HG03354 (cell line): ENCODE data around the gene CNTNAP1.
A peak's percentile ranks its signal among the peaks of the same experiment; 100 is the strongest.
"Not testable (repeated sequence)": the region's sequence is repeated elsewhere in the genome, so short reads cannot be mapped to it uniquely, and the experiment has no call there.

Source experiments
- ATAC-seq: cut with Tn5 transposase; IDR thresholded peaks from one replicate; pipeline ENCODE4 v1.9.1; 2021; ENCODE audit warnings: mild to moderate bottlenecking; ENCODE audit not compliant: unreplicated experiment, poor library complexity, severe bottlenecking

CNTNAP1 gene

DNA sequence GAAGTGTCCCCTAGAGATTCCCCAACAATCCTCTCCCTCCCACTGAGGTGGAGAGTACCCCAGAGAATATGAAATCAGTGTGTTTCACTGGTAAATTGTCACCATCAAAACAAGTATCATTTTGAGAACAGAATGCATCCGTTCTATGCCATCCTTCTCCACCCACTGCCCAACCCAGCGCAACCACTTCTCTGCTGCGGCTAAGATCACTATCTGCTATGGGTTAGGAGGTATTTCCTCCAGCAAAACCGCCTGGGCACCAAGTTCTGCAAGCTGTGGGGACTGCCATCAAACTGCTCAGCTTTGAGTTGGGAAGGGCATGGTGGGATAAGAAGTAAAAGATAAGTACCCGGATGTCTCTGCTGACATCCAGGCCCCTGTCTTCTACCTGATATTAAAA is 24.4 kb downstream of the CNTNAP1 start:
- no peak for ATAC-seq

GRCh38 chr17:42708588-42708987 is 26.3 kb downstream of the CNTNAP1 start:
- ATAC-seq, result no peak

DNA sequence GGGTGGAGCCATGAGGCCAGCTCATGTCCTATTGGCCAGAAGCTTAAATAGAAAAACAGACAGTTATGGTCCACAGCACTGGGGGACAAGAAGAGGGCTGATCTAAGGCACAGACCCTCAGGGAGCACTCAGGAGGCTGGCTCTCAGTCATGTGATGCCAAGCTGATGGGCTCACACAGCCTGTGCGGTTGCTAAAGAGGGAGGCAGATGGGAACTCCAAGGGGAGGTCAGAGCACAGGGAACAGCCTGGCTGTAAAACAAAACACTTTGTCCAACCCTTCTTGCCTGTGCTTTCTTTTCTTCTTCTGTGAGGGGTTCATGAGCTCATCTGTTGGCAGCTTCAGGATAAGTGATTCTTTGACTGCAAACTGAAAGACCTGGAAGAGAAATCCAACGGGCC is 27.2 kb downstream of the CNTNAP1 start:
- ATAC-seq, result no peak

- ATAC-seq, result no peak
Observed at GRCh38 chr17:42720996-42721583, 38.8 kb downstream of the CNTNAP1 start.

DNA sequence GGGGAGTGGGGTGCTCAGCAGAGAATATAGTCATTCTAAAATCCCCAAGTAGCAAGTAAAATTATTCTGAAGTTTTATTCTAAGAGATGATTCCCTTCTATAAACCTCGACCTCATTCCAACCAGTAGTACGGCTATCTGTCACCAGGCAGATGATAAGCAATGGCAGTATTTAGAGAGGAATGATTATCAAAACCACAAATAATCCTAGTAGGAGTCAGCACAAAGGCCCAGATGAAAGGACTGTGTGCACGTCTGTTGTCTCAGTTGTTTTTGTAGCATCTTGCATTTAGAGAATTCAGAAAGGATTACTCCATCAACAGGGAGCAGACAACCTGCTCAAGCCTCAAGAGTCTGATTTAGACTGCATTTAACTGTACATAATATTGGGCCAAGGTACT is 41.3 kb downstream of the CNTNAP1 start:
- no peak for ATAC-seq

GRCh38 chr17:42725143-42725542 is 42.8 kb downstream of the CNTNAP1 start:
- ATAC-seq, result no peak

GRCh38 chr17:42740699-42741098 is 58.4 kb downstream of the CNTNAP1 start:
- no peak for ATAC-seq

GRCh38 chr17:42742916-42743315 is 60.6 kb downstream of the CNTNAP1 start:
- not testable (repeated sequence) for ATAC-seq

DNA sequence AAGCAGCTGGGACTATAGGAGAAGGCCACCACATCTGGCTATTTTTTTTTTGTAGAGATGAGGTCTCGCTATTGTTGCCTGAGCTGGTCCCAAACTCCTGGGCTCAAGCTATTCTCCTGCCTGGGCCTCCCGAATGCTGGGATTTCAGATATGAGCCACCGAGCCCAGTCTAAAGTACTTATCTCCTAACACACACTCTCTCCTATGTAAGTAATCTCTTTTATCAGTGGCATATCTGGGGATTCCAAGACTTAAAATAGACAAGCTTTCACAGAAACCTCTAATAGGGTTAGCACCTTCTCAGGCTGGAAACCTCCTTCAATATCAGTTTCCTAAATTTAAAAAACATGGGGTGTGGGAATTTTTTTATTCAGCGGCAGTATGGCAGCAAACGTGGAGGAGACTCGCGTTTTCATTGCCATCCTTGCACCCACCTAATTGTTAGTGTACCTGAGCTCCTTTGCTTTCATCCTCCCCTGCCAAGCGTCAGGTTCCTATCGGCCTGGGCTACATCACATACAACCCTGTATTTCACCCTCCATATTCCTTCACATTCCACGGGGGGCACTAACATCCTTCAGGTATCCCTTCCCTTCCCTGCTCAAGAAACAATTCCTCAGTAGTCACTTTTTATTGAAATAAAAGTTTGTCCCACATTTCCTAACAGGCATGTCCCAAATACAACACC is 61.4 kb downstream of the CNTNAP1 start:
- no peak for ATAC-seq

- peak; percentile 55 for ATAC-seq
Observed at GRCh38 chr17:42744283-42744805, 62.0 kb downstream of the CNTNAP1 start.

DNA sequence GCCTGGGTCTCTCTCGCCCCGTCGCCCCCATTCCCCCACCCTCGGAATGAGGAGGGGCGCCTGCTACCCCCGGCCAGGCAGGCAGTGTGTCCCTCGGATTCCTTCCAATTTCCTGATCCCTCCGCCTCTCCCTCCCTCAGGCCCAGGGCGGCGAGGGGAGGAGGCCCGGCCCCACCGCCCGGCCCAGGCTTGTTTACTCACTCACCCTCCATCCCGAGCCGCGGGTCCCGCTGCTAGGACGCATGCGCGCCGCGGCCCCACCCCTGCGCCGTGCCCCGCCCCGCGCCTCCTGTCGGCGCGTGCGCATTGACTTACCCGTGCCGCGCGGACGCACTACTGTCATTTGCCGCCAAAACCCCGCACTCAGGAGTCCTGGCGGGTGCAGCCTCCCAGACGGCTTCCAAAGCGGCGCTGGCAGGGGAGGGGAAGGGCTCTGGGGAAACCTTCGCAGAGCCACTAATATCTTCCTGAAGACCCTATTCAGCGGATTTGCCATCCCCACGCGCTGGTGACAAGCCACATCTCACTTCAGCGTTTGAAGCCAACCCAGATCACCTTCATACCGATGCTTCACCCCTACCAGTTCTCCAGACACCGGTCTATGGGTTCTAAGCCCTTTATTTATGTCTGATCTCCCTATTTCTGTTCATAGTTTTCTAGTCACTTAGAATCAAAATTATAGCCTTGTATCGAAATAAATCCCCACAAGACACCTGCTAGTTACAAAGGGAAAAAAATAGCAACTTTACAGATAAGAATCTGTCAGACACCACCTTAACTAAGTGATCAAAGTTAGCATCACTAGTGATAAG is 62.7 kb downstream of the CNTNAP1 start, which contains the start of gene EZH1:
Gene EZH1 (minus strand): TSS at position 235 of the 812 bp plus-strand sequence. CDS start 16,099 bp downstream, outside the sequence.
- ATAC-seq, result peak; percentile 85

DNA sequence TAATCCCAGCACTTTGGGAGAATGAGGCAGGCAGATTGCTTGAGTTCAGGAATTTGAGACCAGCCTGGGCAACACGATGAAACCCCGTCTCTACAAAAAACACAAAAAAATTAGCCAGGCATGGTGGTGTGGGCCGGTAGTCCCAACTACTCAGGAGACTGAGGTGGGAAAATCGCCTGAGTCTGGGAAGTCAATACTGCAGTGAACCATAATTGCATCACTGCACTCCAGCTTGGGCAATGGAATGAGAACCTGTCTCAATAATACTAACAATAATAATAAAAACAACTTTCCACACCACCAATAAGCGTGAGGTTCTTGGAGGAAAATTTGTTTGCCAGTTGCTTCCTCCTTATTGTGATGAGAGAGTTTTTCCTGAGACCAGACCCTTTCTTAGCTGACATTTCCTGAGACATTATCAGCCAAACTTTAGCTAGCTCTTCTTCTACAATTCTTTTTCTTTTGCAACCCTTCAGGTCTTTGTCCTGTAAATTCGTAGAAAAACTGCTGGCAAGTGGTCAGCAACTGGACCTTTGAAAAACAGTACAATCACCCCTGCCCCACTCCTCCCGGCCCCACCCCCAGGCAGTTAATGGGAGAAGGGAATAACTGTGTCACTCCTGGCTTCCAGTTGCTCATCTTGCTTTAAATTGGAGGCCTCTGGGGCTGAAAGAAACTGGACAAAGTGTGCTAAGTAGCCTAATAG is 66.0 kb downstream of the CNTNAP1 start:
- no peak for ATAC-seq

DNA sequence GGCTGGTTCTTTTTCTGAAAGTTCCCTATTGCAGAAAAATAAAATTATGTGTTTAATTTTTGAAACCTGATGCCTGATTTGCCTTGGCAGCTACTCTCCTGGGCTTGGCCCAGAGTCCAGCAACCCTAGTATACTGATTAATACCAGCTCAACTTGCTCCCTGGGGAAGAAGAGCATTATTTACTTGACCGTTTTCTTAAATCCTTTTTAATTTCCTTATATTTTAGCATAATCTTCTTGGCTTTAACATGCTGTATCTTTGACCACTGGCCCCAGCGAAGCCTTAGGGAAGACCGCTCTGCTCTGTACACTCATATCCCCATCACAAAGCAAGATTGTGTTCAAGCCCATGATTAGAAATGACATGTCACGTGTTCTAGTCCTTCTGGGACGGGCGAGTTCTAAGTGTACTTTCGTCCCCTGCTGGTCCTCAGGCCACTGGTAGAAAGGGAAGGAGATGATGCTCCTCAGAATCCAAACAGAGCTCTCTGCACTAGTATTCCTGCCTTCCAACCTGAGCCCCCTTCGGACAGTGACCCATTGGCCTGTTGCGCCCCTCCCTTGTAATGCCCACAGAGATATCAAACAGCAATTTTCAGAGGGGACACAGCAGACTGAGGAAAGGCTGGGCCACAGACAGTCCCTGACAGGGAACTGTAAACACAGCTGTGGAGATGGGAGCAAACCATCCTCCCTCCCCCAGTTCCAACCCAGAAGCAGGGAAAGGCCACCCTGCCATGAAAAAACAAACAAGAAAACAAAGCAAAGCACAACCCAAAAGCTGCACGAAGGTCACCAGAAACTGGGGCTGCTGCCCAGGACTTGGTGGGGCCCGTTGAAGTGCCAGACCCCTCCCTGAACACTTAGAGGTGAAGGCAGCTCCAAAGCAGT is 66.8 kb downstream of the CNTNAP1 start:
- ATAC-seq, result no peak
